ENCODE measurements around the gene TBRG1. TPM values are rescaled to one million over a fixed set of nuclear protein-coding genes. Genes with fewer than 3 reads are reported as not detected.
"Not testable (repeated sequence)": the region's sequence is repeated elsewhere in the genome, so short reads cannot be mapped to it uniquely, and the experiment has no call there.

Gene TBRG1
- total RNA-seq, 1 donor from 2014 or later = 45.4 TPM

- Histone ChIP-seq H3K36me3 (ENCODE audit: control insufficient read depth, insufficient read depth, low read length) (no peaks in the 10 kb centered on the region), H3K27me3 (ENCODE audit: control insufficient read depth, insufficient read depth, low read length) (peaks cover 4% of the 10 kb centered on the region), H3K4me3 (ENCODE audit: low read depth, low read length) (no peak overlapping the region)
- DNase-seq (ENCODE audit: low read depth) = no peak
- TF ChIP-seq CTCF (IDR thresholded peaks at IDR 0.05; ENCODE audit: insufficient read depth, low read length, poor library complexity, severe bottlenecking) = no peak
Measured at GRCh38 chr11:124595302-124595701, 27.4 kb upstream of the TBRG1 start.

GRCh38 chr11:124597626-124598025 is 25.0 kb upstream of the TBRG1 start:
- no peaks in the 10 kb centered on the region for H3K36me3 ChIP-seq (ENCODE audit: control insufficient read depth, insufficient read depth, low read length)
- TF ChIP-seq CTCF (IDR thresholded peaks at IDR 0.05; ENCODE audit: insufficient read depth, low read length, poor library complexity, severe bottlenecking) = no peak
- DNase-seq (ENCODE audit: low read depth) = no peak
- no peak overlapping the region for H3K4me3 ChIP-seq (ENCODE audit: low read depth, low read length)
- H3K27me3 ChIP-seq (ENCODE audit: control insufficient read depth, insufficient read depth, low read length) = peaks cover 4% of the 10 kb centered on the region

GRCh38 chr11:124600621-124601320 is 21.9 kb upstream of the TBRG1 start:
- Histone ChIP-seq H3K27me3 (ENCODE audit: control insufficient read depth, insufficient read depth, low read length) (peaks cover 4% of the 10 kb centered on the region), H3K4me3 (ENCODE audit: low read depth, low read length) (no peak overlapping the region), H3K36me3 (ENCODE audit: control insufficient read depth, insufficient read depth, low read length) (no peaks in the 10 kb centered on the region)
- no peak for DNase-seq (ENCODE audit: low read depth)
- no peak for TF ChIP-seq CTCF (IDR thresholded peaks at IDR 0.05; ENCODE audit: insufficient read depth, low read length, poor library complexity, severe bottlenecking)

GRCh38 chr11:124602193-124602592 is 20.5 kb upstream of the TBRG1 start:
- Histone ChIP-seq H3K27me3 (ENCODE audit: control insufficient read depth, insufficient read depth, low read length) (peaks cover 4% of the 10 kb centered on the region), H3K4me3 (ENCODE audit: low read depth, low read length) (no peak overlapping the region), H3K36me3 (ENCODE audit: control insufficient read depth, insufficient read depth, low read length) (no peaks in the 10 kb centered on the region)
- DNase-seq (ENCODE audit: low read depth) = no peak
- TF ChIP-seq CTCF (IDR thresholded peaks at IDR 0.05; ENCODE audit: insufficient read depth, low read length, poor library complexity, severe bottlenecking) = no peak

GRCh38 chr11:124602723-124603122 is 19.9 kb upstream of the TBRG1 start:
- not testable (repeated sequence) for H3K27me3 ChIP-seq (ENCODE audit: control insufficient read depth, insufficient read depth, low read length); H3K36me3 ChIP-seq (ENCODE audit: control insufficient read depth, insufficient read depth, low read length); H3K4me3 ChIP-seq (ENCODE audit: low read depth, low read length)

GRCh38 chr11:124605719-124606118 is 16.9 kb upstream of the TBRG1 start:
- no peak for TF ChIP-seq CTCF (IDR thresholded peaks at IDR 0.05; ENCODE audit: insufficient read depth, low read length, poor library complexity, severe bottlenecking)
- H3K36me3 ChIP-seq (ENCODE audit: control insufficient read depth, insufficient read depth, low read length) = no peaks in the 10 kb centered on the region

More at GRCh38 chr11:124602723-124603122, 19.9 kb upstream of the TBRG1 start:
- not testable (repeated sequence) for DNase-seq (ENCODE audit: low read depth)

More at GRCh38 chr11:124605719-124606118, 16.9 kb upstream of the TBRG1 start:
- Histone ChIP-seq H3K27me3 (ENCODE audit: control insufficient read depth, insufficient read depth, low read length) (no peaks in the 10 kb centered on the region), H3K4me3 (ENCODE audit: low read depth, low read length) (no peak overlapping the region)
- no peak for DNase-seq (ENCODE audit: low read depth)

Data from kidney epithelial cell (primary cell).